Measurements from ENCODE around the gene EYS.
"Not testable (repeated sequence)": the region's sequence is repeated elsewhere in the genome, so short reads cannot be mapped to it uniquely, and the experiment has no call there.

EYS gene

GRCh38 chr6:64085126-64085525 is 1621.9 kb downstream of the EYS start:
- no peak for DNase-seq

- DNase-seq, result no peak
Observed at GRCh38 chr6:64084185-64084663, 1622.8 kb downstream of the EYS start.

GRCh38 chr6:64083261-64083660 is 1623.8 kb downstream of the EYS start:
- no peak for DNase-seq

GRCh38 chr6:64081453-64081852 is 1625.6 kb downstream of the EYS start:
- no peak for DNase-seq

GRCh38 chr6:64074981-64075380 is 1632.0 kb downstream of the EYS start:
- no peak for DNase-seq

GRCh38 chr6:64072686-64073085 is 1634.3 kb downstream of the EYS start:
- no peak for DNase-seq

GRCh38 chr6:64064919-64065318 is 1642.1 kb downstream of the EYS start:
- DNase-seq, result no peak

GRCh38 chr6:64062960-64063683 is 1643.9 kb downstream of the EYS start:
- DNase-seq, result no peak

GRCh38 chr6:64054861-64055260 is 1652.2 kb downstream of the EYS start:
- no peak for DNase-seq

GRCh38 chr6:64050590-64050989 is 1656.4 kb downstream of the EYS start:
- DNase-seq, result no peak

- no peak for DNase-seq
Observed at GRCh38 chr6:64049736-64050135, 1657.3 kb downstream of the EYS start.

GRCh38 chr6:64046746-64047208 is 1660.2 kb downstream of the EYS start:
- DNase-seq, result no peak

GRCh38 chr6:64041373-64041772 is 1665.7 kb downstream of the EYS start:
- DNase-seq, result no peak

GRCh38 chr6:64040113-64040512 is 1666.9 kb downstream of the EYS start:
- DNase-seq, result no peak

GRCh38 chr6:64037427-64037826 is 1669.6 kb downstream of the EYS start:
- no peak for DNase-seq

GRCh38 chr6:64034910-64035655 is 1671.9 kb downstream of the EYS start:
- no peak for DNase-seq

- DNase-seq, result no peak
Observed at GRCh38 chr6:64034291-64034690, 1672.7 kb downstream of the EYS start.

- not testable (repeated sequence) for DNase-seq
Observed at GRCh38 chr6:64030950-64031618, 1675.9 kb downstream of the EYS start.

GRCh38 chr6:64023693-64024092 is 1683.3 kb downstream of the EYS start:
- no peak for DNase-seq

- DNase-seq, result no peak
Observed at GRCh38 chr6:64014595-64014994, 1692.4 kb downstream of the EYS start.

GRCh38 chr6:64013011-64013410 is 1694.0 kb downstream of the EYS start:
- DNase-seq, result no peak

GRCh38 chr6:64012351-64013001 is 1694.5 kb downstream of the EYS start:
- no peak for DNase-seq

GRCh38 chr6:64010666-64011065 is 1696.4 kb downstream of the EYS start:
- DNase-seq, result no peak
